Measurements from ENCODE around the gene NEU2. TPM values are rescaled to one million over a fixed set of nuclear protein-coding genes. Genes with fewer than 3 reads are reported as not detected.

Gene NEU2
- total and polyA plus RNA-seq, 10 of the 15 experiments (the other 5 are each of a cell fraction or from before 2014, with no cell fraction given): not detected

DNA sequence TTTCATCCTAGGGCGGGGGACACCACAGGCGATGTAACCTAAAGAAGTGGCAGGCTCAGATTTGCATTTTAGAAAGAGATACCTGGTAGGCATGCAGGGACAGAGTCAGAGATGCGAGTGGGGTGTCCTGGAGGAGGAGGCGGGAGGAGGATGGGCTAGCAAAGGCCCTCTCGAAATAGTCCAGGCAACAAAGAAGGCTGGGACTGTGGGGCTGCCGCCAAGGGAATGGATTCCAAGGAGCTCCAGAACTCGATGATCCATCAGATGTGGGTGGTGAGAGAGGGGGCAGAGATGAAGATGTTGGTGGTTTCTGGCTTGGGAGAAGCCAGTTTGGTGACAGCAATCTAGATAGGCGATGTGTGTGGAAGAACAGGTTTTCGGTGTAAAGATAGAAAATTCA, 15.2 kb downstream of the NEU2 start (continued):
- TF ChIP-seq FOS (IDR thresholded peaks at IDR 0.05; ENCODE audit: borderline replicate concordance, extremely low read depth, insufficient read length): no peak
- TF ChIP-seq LARP7 (IDR thresholded peaks at IDR 0.05): no peak

DNA sequence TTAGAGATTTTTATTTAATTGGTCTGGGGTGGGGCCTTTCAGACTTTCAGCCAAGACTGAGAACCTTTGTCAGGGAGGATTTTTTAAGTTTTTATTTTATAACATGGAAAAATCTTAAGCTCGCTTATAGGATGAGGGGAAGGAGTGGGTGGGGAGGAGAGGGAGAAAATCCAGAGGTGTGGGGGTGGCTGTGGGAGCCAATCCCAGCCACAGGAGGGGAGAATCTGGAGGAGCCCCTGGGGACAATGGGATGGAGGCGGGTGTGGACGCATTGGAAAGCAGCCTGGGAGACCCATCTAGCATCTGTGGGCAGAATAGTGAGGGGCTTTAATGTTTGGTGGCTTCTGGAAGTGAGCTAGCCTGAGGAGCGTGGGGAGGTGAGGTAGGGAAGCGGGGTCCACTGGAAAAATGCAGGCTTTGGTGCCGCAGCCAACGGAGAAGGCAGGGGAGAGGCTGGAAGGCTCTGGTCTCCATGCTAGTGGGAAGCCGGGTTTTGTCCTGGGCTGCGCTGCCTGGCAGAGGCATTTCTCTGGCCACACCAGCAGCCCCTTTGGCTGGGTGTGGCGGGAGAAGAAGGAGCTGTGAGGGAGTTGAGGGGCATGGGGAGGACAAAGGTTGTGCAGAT, 16.2 kb downstream of the NEU2 start:
- WGBS (ENCODE audit: insufficient coverage, insufficient replicate concordance, low lambda C conversion rate, missing lambda C conversion rate): 45% methylated on average over 10 of the region's 10 CpGs
- Histone ChIP-seq H3K4me2 (ENCODE audit: control insufficient read depth, insufficient read depth) (no peak overlapping the region), H4K20me1 (ENCODE audit: control insufficient read depth, insufficient read depth) (no peaks in the 10 kb centered on the region; the same call in 1 of the 2 replicates), H3K4me1 (ENCODE audit: control insufficient read depth, insufficient read depth, low read length) (no peaks in the 10 kb centered on the region), H2AFZ (ENCODE audit: control insufficient read depth, low read depth, low read length) (no peak overlapping the region), H3K4me3 (no peak overlapping the region), H3K9ac (ENCODE audit: control insufficient read depth, insufficient read depth, low read length) (no peak overlapping the region), H3K27me3 (replicated peaks in 1 of 2; ENCODE audit: control insufficient read depth in 2 of 2, insufficient read depth in 2 of 2, low read length in 1 of 2) (0 out of 4 replicates have a peak, but pooled peaks cover 0 to 2% of the 10 kb centered on the region in 2 experiments), H3K79me2 (ENCODE audit: control insufficient read depth, insufficient read depth, low read length) (no peaks in the 10 kb centered on the region), H3K36me3 (ENCODE audit: control insufficient read depth in 2 of 2, insufficient read depth in 2 of 2, low read length in 1 of 2) (no peaks in the 10 kb centered on the region), H3K27ac (ENCODE audit: control insufficient read depth, insufficient read depth) (no peak overlapping the region), H3K9me3 (replicated peaks; ENCODE audit: control insufficient read depth, insufficient read depth, low read length) (no peaks in the 10 kb centered on the region)
- ChIA-PET SMC1A (ENCODE audit: uncharacterized antibody, unreplicated experiment) (interaction anchor here (0.6 to 1.8 kb wide), 6 partner anchors 12 to 251 kb away, joined by 3 to 9 read pairs (median 3); partner anchors contain the start of gene ATG16L1), POLR2A (interaction anchor here (0.6 to 0.9 kb wide), 2 partner anchors 12 to 13 kb away, joined by 3 to 5 read pairs; partner anchors contain the start of gene INPP5D), CTCF (interaction anchor here (0.7 to 1.9 kb wide), 4 partner anchors 19 to 237 kb away, joined by 3 to 7 read pairs (median 4); no protein-coding TSS in a partner anchor), RAD21 (ENCODE audit: unreplicated experiment) (no interaction called here)
- in situ Hi-C loops (cut with MboI) (no loop called here), intact Hi-C loops (cut with micrococcal nuclease; ENCODE audit: unreplicated experiment) (no loop called here)
- FAIRE-seq (no peak), DNase-seq (ENCODE audit: low read depth, low spot score) (no peak), ATAC-seq (no peak)
- TF ChIP-seq ETV6 (conservative IDR thresholded peaks at IDR 0.05 in 1 of 2, IDR thresholded peaks at IDR 0.05 in 1 of 2; ENCODE audit: borderline replicate concordance in 1 of 2, low read depth in 1 of 2) (no peak), RBBP5 (conservative IDR thresholded peaks at IDR 0.05) (no peak), ZNF207 (IDR thresholded peaks at IDR 0.05; ENCODE audit: borderline replicate concordance) (no peak), EZH2 (IDR thresholded peaks at IDR 0.05; ENCODE audit: borderline replicate concordance, control insufficient read depth, low read depth, low read length) (no peak), FOXM1 (IDR thresholded peaks at IDR 0.05; ENCODE audit: low read depth, low read length) (no peak), PAX5 (IDR thresholded peaks at IDR 0.05; ENCODE audit: borderline replicate concordance, low read depth, low read length) (no peak), NFYA (IDR thresholded peaks at IDR 0.05; ENCODE audit: borderline replicate concordance, low read depth, low read length) (no peak)
- TF ChIP-seq, protein P1, sequence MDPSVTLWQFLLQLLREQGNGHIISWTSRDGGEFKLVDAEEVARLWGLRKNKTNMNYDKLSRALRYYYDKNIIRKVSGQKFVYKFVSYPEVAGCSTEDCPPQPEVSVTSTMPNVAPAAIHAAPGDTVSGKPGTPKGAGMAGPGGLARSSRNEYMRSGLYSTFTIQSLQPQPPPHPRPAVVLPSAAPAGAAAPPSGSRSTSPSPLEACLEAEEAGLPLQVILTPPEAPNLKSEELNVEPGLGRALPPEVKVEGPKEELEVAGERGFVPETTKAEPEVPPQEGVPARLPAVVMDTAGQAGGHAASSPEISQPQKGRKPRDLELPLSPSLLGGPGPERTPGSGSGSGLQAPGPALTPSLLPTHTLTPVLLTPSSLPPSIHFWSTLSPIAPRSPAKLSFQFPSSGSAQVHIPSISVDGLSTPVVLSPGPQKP (IDR thresholded peaks at IDR 0.05; ENCODE audit: low read depth, low read length): no peak
- no TSS peak for BruUV-seq (replicated peaks)
